Neural cell (in vitro differentiated cells): Measurements from ENCODE around the gene MIS18BP1. TPM values are rescaled to one million over a fixed set of nuclear protein-coding genes. Genes with fewer than 3 reads are reported as not detected.

Experiments
- H2AFZ ChIP-seq: fragments of 200-600, 300-800 bp; sonication (generic), shearing (Covaris generic); 2 replicates; pipeline ENCODE4 v1.6.0; 2014; ENCODE audit warnings: low read depth, mild to moderate bottlenecking, antibody characterized with exemption, low read length, moderate library complexity
- H3F3A ChIP-seq: fragments of 200-600 bp; shearing (Covaris generic); 2 replicates; pipeline ENCODE4 v1.6.1; 2016; ENCODE audit warnings: mild to moderate bottlenecking, moderate library complexity, mixed read lengths, antibody characterized with exemption, low read length; ENCODE audit not compliant: insufficient read depth, poor library complexity, severe bottlenecking
- H3K27ac ChIP-seq: fragments of 200-600, 300-800 bp; sonication (generic), shearing (Covaris generic); 2 replicates; pipeline ENCODE4 v1.5.1; 2014; ENCODE audit warnings: mild to moderate bottlenecking, low read length, moderate library complexity
- H3K27me3 ChIP-seq: fragments of 300-800, 200-600 bp; sonication (generic), shearing (Covaris generic); 2 replicates; pipeline ENCODE4 v1.6.0; 2014; ENCODE audit warnings: mild to moderate bottlenecking, low read depth, low read length, moderate library complexity; ENCODE audit not compliant: insufficient read depth
- H3K36me3 ChIP-seq: fragments of 300-800, 200-600 bp; sonication (generic), shearing (Covaris generic); 2 replicates; pipeline ENCODE4 v1.5.1; 2014; ENCODE audit warnings: mild to moderate bottlenecking, antibody characterized with exemption, low read length, moderate library complexity; ENCODE audit not compliant: insufficient read depth
- H3K4me2 ChIP-seq: fragments of 300-800, 200-600 bp; sonication (generic), shearing (Covaris generic); 2 replicates; pipeline ENCODE4 v1.6.0; 2014; ENCODE audit warnings: mild to moderate bottlenecking, low read length
- H3K4me3 ChIP-seq: fragments of 300-800, 200-600 bp; sonication (generic), shearing (Covaris generic); 2 replicates; pipeline ENCODE4 v1.5.1; 2014; ENCODE audit warnings: mild to moderate bottlenecking, low read length, moderate library complexity
- H3K79me2 ChIP-seq: fragments of 200-600 bp; shearing (Covaris generic); replicated peaks from 2 replicates; pipeline ENCODE4 v1.6.0; 2014; ENCODE audit warnings: mild to moderate bottlenecking, low read length, moderate library complexity; ENCODE audit not compliant: insufficient read depth
- H3K9ac ChIP-seq: fragments of 300-800, 200-600 bp; sonication (generic), shearing (Covaris generic); 2 replicates; pipeline ENCODE4 v1.6.1; 2016; ENCODE audit warnings: mild to moderate bottlenecking, low read length, mixed read lengths
- H3K9me2 ChIP-seq: fragments of 200-600 bp; shearing (Covaris generic); 2 replicates; pipeline ENCODE4 v1.6.1; 2016; ENCODE audit warnings: mild to moderate bottlenecking, low read length, mixed read lengths; ENCODE audit not compliant: insufficient read depth
- H3K9me3 ChIP-seq: fragments of 200-600, 300-800 bp; sonication (generic), shearing (Covaris generic); 2 replicates; pipeline ENCODE4 v1.6.1; 2016; ENCODE audit warnings: mild to moderate bottlenecking, mixed run types, low read length, moderate library complexity, mixed read lengths
- H4K20me1 ChIP-seq: fragments of 200-600 bp; shearing (Covaris generic); 2 replicates; pipeline ENCODE4 v1.6.1; 2016; ENCODE audit warnings: mild to moderate bottlenecking, mixed run types; ENCODE audit not compliant: insufficient read depth
- CTCF ChIP-seq: fragments of 450-650 bp; IDR thresholded peaks from 2 replicates; pipeline ENCODE4 v1.5.1; 2014; ENCODE audit warnings: antibody characterized with exemption, mild to moderate bottlenecking, moderate library complexity; ENCODE audit not compliant: poor library complexity, severe bottlenecking
- EP300 ChIP-seq: fragments of 450-650 bp; conservative IDR thresholded peaks from 2 replicates; pipeline ENCODE4 v1.6.1; 2014; ENCODE audit warnings: antibody characterized with exemption, mild to moderate bottlenecking, moderate library complexity; ENCODE audit not compliant: poor library complexity, severe bottlenecking
- EZH2 ChIP-seq: fragments of 200-600, 300-800 bp; shearing (Covaris generic), sonication (generic); IDR thresholded peaks from 2 replicates; pipeline ENCODE4 v1.6.1; 2014; ENCODE audit warnings: antibody characterized with exemption, low read length, borderline replicate concordance, mild to moderate bottlenecking; ENCODE audit not compliant: insufficient read depth, poor library complexity, severe bottlenecking
- MXI1 ChIP-seq: fragments of 450-650 bp; conservative IDR thresholded peaks from 2 replicates; pipeline ENCODE4 v1.6.1; 2014; ENCODE audit warnings: antibody characterized with exemption, mild to moderate bottlenecking; ENCODE audit not compliant: poor library complexity, severe bottlenecking
- POLR2AphosphoS5 ChIP-seq: IDR thresholded peaks from 2 replicates; pipeline ENCODE4 v1.6.1; 2012
- RAD21 ChIP-seq: fragments of 450-650 bp; conservative IDR thresholded peaks from 2 replicates; pipeline ENCODE4 v1.6.1; 2014; ENCODE audit warnings: antibody characterized with exemption, mild to moderate bottlenecking, moderate library complexity
- REST ChIP-seq: IDR thresholded peaks from 2 replicates; pipeline ENCODE4 v1.6.1; 2012; ENCODE audit warnings: borderline replicate concordance
- SMC3 ChIP-seq: fragments of 450-650 bp; conservative IDR thresholded peaks from 2 replicates; pipeline ENCODE4 v1.6.1; 2014; ENCODE audit warnings: antibody characterized with exemption, mild to moderate bottlenecking, moderate library complexity; ENCODE audit not compliant: poor library complexity
- TAF1 ChIP-seq: IDR thresholded peaks from 2 replicates; pipeline ENCODE4 v1.6.1; 2012; ENCODE audit warnings: low read depth
- polyA plus RNA-seq: library from polyadenylated mRNA; depleted of rRNA; stranded (reverse); fragments of >200 nt; gene quantifications from 2 replicates; pipeline ENCODE4 v1.2.3, GENCODE V29; 2014

Gene MIS18BP1
- polyA plus RNA-seq, 1 donor from 2014 or later: 1.2 TPM

DNA sequence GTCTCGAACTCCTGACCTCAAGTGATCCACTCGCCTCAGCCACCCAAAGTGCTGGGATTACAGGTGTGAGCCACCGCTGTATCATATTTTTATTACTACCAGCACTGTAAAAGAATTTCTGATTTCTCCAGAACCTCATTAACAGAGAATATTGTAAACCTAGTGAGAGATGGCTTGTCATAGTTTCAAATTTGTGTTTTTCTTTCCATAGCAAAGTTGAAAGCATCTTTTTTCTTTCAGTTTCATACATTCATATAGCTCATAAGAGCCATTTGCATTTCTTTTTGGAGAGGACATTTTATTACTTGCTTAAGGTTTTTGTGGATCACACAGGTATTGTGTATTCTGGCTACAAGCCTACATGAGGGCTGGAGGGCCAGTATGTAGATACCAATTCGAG is 58.0 kb downstream of the MIS18BP1 start:
- no peak overlapping the region for H3K27ac ChIP-seq
- no peaks in the 10 kb centered on the region for H3K36me3 ChIP-seq
- no peak for TF ChIP-seq CTCF
- TF ChIP-seq RAD21: no peak
- TF ChIP-seq REST: no peak
- no peak for TF ChIP-seq POLR2AphosphoS5
- no peak for TF ChIP-seq SMC3
- no peak overlapping the region for H3K4me2 ChIP-seq
- no peaks in the 10 kb centered on the region for H3F3A ChIP-seq
- H3K9ac ChIP-seq: no peak overlapping the region
- H3K9me2 ChIP-seq: no peaks in the 10 kb centered on the region
- no peaks in the 10 kb centered on the region for H3K27me3 ChIP-seq
- no peaks in the 10 kb centered on the region for H3K79me2 ChIP-seq
- H3K4me3 ChIP-seq: no peak overlapping the region
- no peak overlapping the region for H2AFZ ChIP-seq
- H3K9me3 ChIP-seq: no peaks in the 10 kb centered on the region
- H4K20me1 ChIP-seq: no peaks in the 10 kb centered on the region

DNA sequence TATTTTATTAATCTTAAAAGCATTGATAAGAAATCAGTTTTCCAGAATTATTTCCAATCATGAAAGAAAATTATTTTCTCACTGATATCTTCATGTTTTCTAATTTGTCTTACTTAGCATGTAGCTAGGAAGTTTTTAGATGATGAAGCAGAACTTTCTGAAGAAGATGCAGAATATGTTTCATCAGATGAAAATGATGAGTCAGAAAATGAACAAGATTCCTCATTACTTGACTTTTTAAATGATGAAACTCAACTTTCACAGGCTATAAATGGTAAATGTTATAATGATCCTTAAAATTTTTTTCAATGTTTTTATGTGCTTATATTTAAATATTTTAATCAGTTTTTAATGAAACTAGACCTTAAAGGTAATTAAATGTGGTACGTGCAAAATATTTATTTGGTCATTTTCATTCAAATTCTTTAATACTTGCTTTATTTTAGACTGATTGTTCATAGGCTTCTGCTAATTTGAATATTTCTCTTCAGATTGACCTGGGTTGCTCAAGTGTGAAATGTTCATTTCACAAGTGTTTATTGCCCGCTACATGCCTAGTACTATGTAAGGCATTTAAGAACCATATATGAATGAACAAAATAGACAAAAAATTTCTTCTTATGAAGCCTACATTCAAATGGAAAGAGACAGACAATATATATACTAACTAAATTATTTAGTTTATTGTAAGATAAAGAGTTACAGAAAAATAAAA is 67.7 kb downstream of the MIS18BP1 start:
- Histone ChIP-seq H3K27me3 (no peaks in the 10 kb centered on the region), H3K27ac (no peak overlapping the region), H3K9me3 (no peaks in the 10 kb centered on the region), H2AFZ (no peak overlapping the region), H3K9me2 (no peaks in the 10 kb centered on the region), H3K4me2 (no peak overlapping the region), H4K20me1 (no peaks in the 10 kb centered on the region), H3F3A (no peaks in the 10 kb centered on the region), H3K9ac (no peak overlapping the region), H3K4me3 (no peak overlapping the region), H3K79me2 (no peaks in the 10 kb centered on the region), H3K36me3 (no peaks in the 10 kb centered on the region)
- TF ChIP-seq SMC3: no peak

DNA sequence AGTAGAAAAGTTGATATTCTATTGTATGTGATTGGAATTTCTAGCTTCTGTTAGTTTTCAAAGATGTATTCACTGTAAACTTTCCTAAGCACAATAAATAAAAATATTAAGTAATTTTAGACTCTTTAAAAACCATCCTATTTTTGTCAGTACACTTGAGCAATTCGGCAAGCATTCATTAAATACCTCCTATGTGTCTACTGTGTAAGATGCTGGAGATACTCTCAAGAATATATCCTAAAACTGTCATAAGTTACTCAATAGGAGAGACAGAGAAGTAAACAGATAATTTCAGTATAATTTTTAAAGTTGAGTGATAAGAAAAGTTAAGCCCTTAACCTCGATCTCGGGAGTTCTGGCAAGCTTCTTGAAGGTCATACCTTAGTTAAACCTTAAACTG is 71.2 kb downstream of the MIS18BP1 start:
- no peak overlapping the region for H3K9ac ChIP-seq
- H3K4me2 ChIP-seq: no peak overlapping the region
- H3K36me3 ChIP-seq: no peaks in the 10 kb centered on the region
- H3F3A ChIP-seq: no peaks in the 10 kb centered on the region
- no peaks in the 10 kb centered on the region for H3K9me3 ChIP-seq
- no peak overlapping the region for H3K4me3 ChIP-seq
- no peak overlapping the region for H3K27ac ChIP-seq
- H2AFZ ChIP-seq: no peak overlapping the region
- H3K9me2 ChIP-seq: no peaks in the 10 kb centered on the region
- no peak for TF ChIP-seq EZH2
- no peak for TF ChIP-seq SMC3
- no peak for TF ChIP-seq REST
- no peak for TF ChIP-seq RAD21
- TF ChIP-seq EP300: no peak
- TF ChIP-seq TAF1: no peak
- TF ChIP-seq POLR2AphosphoS5: no peak
- no peak for TF ChIP-seq CTCF
- TF ChIP-seq MXI1: no peak
- no peaks in the 10 kb centered on the region for H4K20me1 ChIP-seq
- H3K79me2 ChIP-seq: no peaks in the 10 kb centered on the region
- H3K27me3 ChIP-seq: no peaks in the 10 kb centered on the region
